Measurements from ENCODE around the gene ZNF134.

- TF ChIP-seq CTCF (IDR thresholded peaks at IDR 0.05; ENCODE audit: extremely low read depth in 1 of 2, insufficient read depth in 1 of 2, low read depth in 1 of 2, low read length in 2 of 2) (no peak), POLR2A (IDR thresholded peaks at IDR 0.05; ENCODE audit: low read depth, low read length) (no peak), EZH2 (IDR thresholded peaks at IDR 0.05; ENCODE audit: borderline replicate concordance, low read depth, low read length, severe bottlenecking) (no peak), POLR2AphosphoS5 (IDR thresholded peaks at IDR 0.05; ENCODE audit: insufficient read depth, low read depth, low read length) (no peak), GATA2 (IDR thresholded peaks at IDR 0.05; ENCODE audit: insufficient read depth, insufficient read length, low read depth, low read length) (no peak), MAX (IDR thresholded peaks at IDR 0.05; ENCODE audit: insufficient read depth, insufficient read length) (no peak), MYC (IDR thresholded peaks at IDR 0.05; ENCODE audit: low read depth, low read length) (no peak), JUN (IDR thresholded peaks at IDR 0.05; ENCODE audit: borderline replicate concordance, insufficient read depth, insufficient read length, low read depth) (no peak), FOS (IDR thresholded peaks at IDR 0.05; ENCODE audit: borderline replicate concordance, insufficient read depth, low read length) (no peak)
These were observed 1.3 kb downstream of the ZNF134 start for GRCh38 chr19:57615346-57615745.
